NCI-H2171 (cell line): Measurements from ENCODE around the gene ITGB1.
"Not testable (repeated sequence)": the region's sequence is repeated elsewhere in the genome, so short reads cannot be mapped to it uniquely, and the experiment has no call there.

ENCODE experiments used
- DNase-seq: peaks from one replicate; lab custom pipeline; 2025; lab: John Stamatoyannopoulos, UW

The ITGB1 gene

GRCh38 chr10:32937911-32938424, 20.1 kb downstream of the ITGB1 start:
- no peak for DNase-seq

GRCh38 chr10:32932225-32932729, 25.8 kb downstream of the ITGB1 start:
- no peak for DNase-seq

DNA sequence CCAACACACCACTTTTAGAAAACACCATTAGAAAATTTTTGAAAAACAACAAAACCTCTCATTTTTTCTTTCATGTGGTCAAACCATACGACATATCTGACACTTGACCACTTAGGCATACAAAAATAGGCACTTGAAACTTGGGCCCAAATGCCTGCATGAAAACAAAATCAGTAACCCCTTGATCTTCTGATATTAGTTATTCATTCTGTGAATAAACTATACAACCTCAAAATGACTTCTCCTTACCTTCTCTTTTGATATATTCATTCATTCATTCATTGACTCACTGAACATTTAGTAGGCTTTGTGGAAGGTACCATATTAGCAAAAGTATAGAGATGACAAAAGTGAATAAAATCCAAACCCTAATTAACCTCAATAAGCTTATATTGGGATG, 26.4 kb downstream of the ITGB1 start:
- DNase-seq, result no peak

GRCh38 chr10:32930036-32930435, 28.0 kb downstream of the ITGB1 start:
- no peak for DNase-seq

- no peak for DNase-seq
Observed at GRCh38 chr10:32929634-32930033, 28.4 kb downstream of the ITGB1 start.

DNA sequence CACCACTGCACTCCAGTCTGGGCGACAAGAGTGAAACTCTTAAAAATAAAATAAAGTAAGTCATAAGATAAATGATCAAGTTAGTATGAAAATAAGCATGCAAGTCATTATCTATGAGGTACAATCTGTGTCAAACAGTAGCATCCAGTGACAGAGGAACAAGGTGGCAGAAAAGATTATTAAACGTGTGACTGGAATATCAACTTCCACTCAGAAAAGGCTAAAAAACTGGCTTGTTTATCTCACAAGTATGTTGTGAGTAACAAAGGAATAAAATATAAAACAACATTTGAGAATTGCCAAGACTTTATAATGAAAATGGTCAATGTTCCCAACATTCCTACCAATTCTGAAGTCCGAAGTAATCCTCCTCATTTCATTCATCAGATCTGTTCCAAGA, 30.3 kb downstream of the ITGB1 start:
- no peak for DNase-seq

GRCh38 chr10:32923849-32924248, 34.2 kb downstream of the ITGB1 start:
- DNase-seq, result no peak

DNA sequence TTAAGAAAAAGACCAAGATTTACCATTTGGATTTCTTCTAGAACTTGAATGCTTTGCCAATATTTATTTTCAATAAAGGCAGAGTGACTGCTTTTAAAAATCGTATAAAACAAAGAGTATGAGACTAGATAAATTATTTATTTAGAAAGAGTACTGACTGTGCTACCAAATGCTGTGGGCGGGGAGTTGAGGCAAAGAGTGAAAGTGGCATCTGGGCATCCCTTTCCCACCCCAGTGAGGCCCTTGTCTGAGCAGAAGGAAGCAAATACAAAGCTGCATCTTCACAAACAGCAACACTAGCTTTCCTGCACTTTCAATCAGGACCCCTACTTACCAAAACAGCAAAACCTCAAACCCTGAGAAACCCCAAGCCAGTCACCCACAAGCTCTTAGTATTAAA, 34.9 kb downstream of the ITGB1 start:
- no peak for DNase-seq

GRCh38 chr10:32922170-32922569, 35.9 kb downstream of the ITGB1 start:
- no peak for DNase-seq

DNA sequence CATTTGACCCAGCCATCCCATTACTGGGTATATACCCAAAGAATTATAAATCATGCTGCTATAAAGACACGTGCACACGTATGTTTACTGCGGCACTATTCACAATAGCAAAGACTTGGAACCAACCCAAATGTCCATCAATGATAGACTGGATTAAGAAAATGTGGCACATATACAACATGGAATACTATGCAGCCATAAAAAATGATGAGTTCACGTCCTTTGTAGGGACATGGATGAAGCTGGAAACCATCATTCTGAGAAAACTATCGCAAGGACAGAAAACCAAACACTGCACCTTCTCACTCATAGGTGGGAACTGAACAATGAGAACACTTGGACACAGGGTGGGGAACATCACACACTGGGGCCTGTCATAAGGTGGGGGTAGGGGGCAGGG, 40.2 kb downstream of the ITGB1 start:
- DNase-seq, result not testable (repeated sequence)

- no peak for DNase-seq
Observed at GRCh38 chr10:32911285-32912016, 46.6 kb downstream of the ITGB1 start.

GRCh38 chr10:32909970-32910369, 48.1 kb downstream of the ITGB1 start:
- DNase-seq, result not testable (repeated sequence)

DNA sequence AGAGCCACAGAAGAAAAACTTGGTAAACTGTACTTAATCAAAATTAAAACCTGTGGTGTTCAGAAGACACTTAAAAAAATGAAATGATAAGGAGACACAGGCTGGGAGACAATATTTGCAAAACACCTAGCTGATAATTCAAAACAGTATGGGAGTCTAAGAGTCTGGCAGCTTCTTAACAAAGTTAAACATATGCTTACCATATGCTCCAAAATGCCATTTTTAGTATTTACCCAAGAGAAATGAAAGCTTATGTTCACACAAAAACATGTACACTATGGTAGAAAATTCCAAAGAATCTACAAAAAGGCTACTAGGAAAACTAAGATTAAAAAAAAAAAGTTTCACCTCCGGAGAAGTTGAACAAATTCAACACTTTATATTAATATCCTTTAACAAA, 48.6 kb downstream of the ITGB1 start:
- DNase-seq, result no peak

GRCh38 chr10:32906595-32906994, 51.4 kb downstream of the ITGB1 start:
- DNase-seq, result no peak

DNA sequence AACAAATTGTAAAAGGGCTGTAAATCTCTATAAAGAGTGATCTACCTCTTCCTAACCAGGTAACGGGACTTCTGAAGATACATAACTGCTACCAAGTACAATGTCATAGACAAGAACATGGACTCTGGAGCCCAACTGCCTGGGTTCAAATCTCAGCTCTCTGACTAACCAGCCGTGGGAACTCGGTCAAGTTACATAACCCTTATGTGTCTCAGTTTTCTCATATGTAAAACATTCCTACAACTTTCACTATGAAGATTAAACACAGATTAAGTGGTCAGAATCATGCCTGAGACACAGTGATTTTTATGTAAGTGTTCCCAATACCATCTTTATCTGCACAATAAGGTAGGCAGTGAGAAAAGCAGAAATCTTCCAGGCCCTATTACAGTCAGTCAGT, 52.6 kb downstream of the ITGB1 start:
- no peak for DNase-seq

DNA sequence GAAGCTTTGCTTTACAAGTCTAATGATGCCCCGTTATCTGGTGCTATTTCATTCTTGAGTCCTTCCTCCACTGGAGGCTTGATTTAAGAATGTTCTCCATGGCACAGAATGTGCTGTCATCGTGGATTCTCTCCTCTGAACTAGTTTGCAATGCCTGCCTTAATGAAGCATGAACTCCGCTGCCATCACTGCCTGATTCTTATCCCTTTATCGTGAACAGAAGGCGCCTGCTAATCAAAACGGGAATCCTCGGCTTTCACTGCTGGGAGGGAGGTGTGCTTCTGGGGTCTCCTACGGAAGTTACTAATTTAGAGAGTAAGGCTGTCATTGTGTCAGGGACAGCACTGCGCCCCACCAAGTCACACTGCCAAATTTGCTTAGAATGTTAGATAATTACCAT, 56.2 kb downstream of the ITGB1 start:
- no peak for DNase-seq

GRCh38 chr10:32895200-32895968, 62.6 kb downstream of the ITGB1 start:
- DNase-seq, result not testable (repeated sequence)

GRCh38 chr10:32893916-32894664, 63.9 kb downstream of the ITGB1 start:
- DNase-seq, result no peak

- no peak for DNase-seq
Observed at GRCh38 chr10:32893434-32893833, 64.6 kb downstream of the ITGB1 start.

DNA sequence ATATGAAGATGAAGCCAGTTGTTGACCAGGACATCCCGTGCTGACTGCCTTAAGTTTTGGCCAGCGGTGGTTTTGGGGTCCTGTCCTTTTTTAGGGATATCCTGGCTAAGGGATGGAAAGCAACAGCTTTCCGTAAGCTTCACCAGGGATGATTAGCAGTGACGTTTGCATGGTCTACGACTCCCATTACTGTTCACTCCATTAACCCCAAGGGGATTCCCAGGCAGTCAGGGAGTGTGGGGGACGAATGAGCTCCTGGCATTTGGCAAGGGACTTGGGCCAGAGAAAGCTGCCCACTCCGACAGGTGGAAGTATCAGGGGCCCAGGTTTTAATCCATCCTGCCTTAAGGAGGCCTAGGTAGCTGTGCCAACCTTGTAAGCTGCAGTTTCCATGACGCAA, 66.8 kb downstream of the ITGB1 start:
- no peak for DNase-seq

- no peak for DNase-seq
Observed at GRCh38 chr10:32890444-32890843, 67.6 kb downstream of the ITGB1 start.

- DNase-seq, result no peak
Observed at GRCh38 chr10:32889631-32890212, 68.3 kb downstream of the ITGB1 start.
